ENCODE data around the gene ZNF213.

GRCh38 chr16:3149193-3149530 is 14.3 kb downstream of the ZNF213 start:
- TF ChIP-seq CTCF (conservative IDR thresholded peaks at IDR 0.05 in 1 of 2, IDR thresholded peaks at IDR 0.05 in 1 of 2; ENCODE audit: low read depth in 1 of 2, low read length in 2 of 2) = no peak
- no peak for TF ChIP-seq EZH2 (IDR thresholded peaks at IDR 0.05; ENCODE audit: low read length, missing control alignments)
